ENCODE measurements around the gene CFAP65.
A peak's percentile ranks its signal among the peaks of the same experiment; 100 is the strongest.

Gene CFAP65

GRCh38 chr2:218992703-218993344 is 48.5 kb downstream of the CFAP65 start:
- no peak for DNase-seq (ENCODE audit: low read depth)
- no peak for TF ChIP-seq CTCF (conservative IDR thresholded peaks at IDR 0.05; ENCODE audit: low read depth, low read length)
- no peak overlapping the region for H3K4me3 ChIP-seq (ENCODE audit: low read depth, low read length)

- H3K4me3 ChIP-seq (ENCODE audit: low read depth, low read length) = no peak overlapping the region
- DNase-seq (ENCODE audit: low read depth) = no peak
- no peak for TF ChIP-seq CTCF (conservative IDR thresholded peaks at IDR 0.05; ENCODE audit: low read depth, low read length)
Measured at GRCh38 chr2:218992196-218992595, 49.1 kb downstream of the CFAP65 start.

GRCh38 chr2:218991674-218992168 is 49.6 kb downstream of the CFAP65 start:
- TF ChIP-seq CTCF (conservative IDR thresholded peaks at IDR 0.05; ENCODE audit: low read depth, low read length) = no peak
- DNase-seq (ENCODE audit: low read depth) = peak; percentile 33
- no peak overlapping the region for H3K4me3 ChIP-seq (ENCODE audit: low read depth, low read length)

- no peak overlapping the region for H3K4me3 ChIP-seq (ENCODE audit: low read depth, low read length)
- no peak for DNase-seq (ENCODE audit: low read depth)
- TF ChIP-seq CTCF (conservative IDR thresholded peaks at IDR 0.05; ENCODE audit: low read depth, low read length) = no peak
Measured at GRCh38 chr2:218990612-218991011, 50.7 kb downstream of the CFAP65 start.

- DNase-seq (ENCODE audit: low read depth) = no peak
- no peak overlapping the region for H3K4me3 ChIP-seq (ENCODE audit: low read depth, low read length)
- TF ChIP-seq CTCF (conservative IDR thresholded peaks at IDR 0.05; ENCODE audit: low read depth, low read length) = no peak
Measured at GRCh38 chr2:218990052-218990451, 51.3 kb downstream of the CFAP65 start.

- H3K4me3 ChIP-seq (ENCODE audit: low read depth, low read length) = no peak overlapping the region
- DNase-seq (ENCODE audit: low read depth) = no peak
- TF ChIP-seq CTCF (conservative IDR thresholded peaks at IDR 0.05; ENCODE audit: low read depth, low read length) = no peak
Measured at GRCh38 chr2:218988650-218989049, 52.7 kb downstream of the CFAP65 start.

- no peak for TF ChIP-seq CTCF (conservative IDR thresholded peaks at IDR 0.05; ENCODE audit: low read depth, low read length)
- no peak for DNase-seq (ENCODE audit: low read depth)
- H3K4me3 ChIP-seq (ENCODE audit: low read depth, low read length) = no peak overlapping the region
Measured at GRCh38 chr2:218988164-218988563, 53.2 kb downstream of the CFAP65 start.
